Keratinocyte (primary cell): ENCODE measurements around the gene F12.

Experiments used
- EZH2 ChIP-seq: IDR thresholded peaks from one replicate; pipeline ENCODE4 v1.6.1; 2012; ENCODE audit warnings: inconsistent platforms, mild to moderate bottlenecking, low read length, moderate library complexity
- TF ChIP-seq, protein P1 (sequence below), 3 experiments: IDR thresholded peaks in 1 of 3; conservative IDR thresholded peaks in 1 of 3; optimal IDR thresholded peaks in 1 of 3; 2 replicates in 2 of 3; 3 replicates in 1 of 3; pipeline versions ENCODE3 to v1.5.1; 2011; ENCODE audit warnings: low read length in 3 of 3, mild to moderate bottlenecking in 3 of 3, moderate library complexity in 2 of 3, control low read depth in 1 of 3, inconsistent platforms in 1 of 3; ENCODE audit not compliant: insufficient read depth in 2 of 3; ENCODE audit errors: extremely low read depth in 1 of 3

DNA sequence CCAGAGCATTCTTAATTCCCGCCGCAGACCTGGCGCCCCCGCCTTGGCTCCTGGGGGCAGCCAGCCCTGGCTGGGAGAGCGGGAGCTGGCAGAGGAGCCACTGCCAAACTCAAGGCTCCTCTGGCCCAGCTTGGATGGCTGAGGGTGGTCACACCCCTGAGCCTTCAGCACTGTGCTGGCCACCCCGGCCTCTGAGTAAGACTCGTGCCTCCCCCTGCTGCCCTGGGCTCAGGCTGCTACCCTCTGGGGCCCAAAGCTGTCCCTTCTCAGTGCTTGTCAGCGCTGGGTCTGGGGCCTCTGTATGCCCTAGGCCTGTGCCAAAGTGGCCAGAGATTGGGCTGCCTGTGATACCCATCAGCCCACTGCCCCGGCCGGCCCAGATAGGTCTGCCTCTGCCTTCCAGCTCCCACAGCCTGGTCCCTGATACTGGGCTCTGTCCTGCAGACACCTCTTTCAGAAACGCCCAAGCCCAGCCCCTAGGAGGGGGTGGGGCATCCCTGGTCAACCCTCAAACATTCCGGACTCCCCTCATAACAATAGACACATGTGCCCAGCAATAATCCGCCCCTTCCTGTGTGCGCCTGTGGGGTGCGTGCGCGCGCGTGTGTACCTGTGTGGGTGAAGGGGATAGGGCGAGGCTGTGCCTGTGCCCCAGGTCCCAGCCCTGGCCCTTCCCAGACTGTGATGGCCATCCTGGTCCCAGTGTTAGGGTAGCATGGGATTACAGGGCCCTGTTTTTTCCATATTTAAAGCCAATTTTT, 32.9 kb upstream of the F12 start:
- TF ChIP-seq, protein P1, sequence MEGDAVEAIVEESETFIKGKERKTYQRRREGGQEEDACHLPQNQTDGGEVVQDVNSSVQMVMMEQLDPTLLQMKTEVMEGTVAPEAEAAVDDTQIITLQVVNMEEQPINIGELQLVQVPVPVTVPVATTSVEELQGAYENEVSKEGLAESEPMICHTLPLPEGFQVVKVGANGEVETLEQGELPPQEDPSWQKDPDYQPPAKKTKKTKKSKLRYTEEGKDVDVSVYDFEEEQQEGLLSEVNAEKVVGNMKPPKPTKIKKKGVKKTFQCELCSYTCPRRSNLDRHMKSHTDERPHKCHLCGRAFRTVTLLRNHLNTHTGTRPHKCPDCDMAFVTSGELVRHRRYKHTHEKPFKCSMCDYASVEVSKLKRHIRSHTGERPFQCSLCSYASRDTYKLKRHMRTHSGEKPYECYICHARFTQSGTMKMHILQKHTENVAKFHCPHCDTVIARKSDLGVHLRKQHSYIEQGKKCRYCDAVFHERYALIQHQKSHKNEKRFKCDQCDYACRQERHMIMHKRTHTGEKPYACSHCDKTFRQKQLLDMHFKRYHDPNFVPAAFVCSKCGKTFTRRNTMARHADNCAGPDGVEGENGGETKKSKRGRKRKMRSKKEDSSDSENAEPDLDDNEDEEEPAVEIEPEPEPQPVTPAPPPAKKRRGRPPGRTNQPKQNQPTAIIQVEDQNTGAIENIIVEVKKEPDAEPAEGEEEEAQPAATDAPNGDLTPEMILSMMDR (optimal IDR thresholded peaks at IDR 0.05 in 1 of 3, IDR thresholded peaks at IDR 0.05 in 1 of 3, conservative IDR thresholded peaks at IDR 0.05 in 1 of 3; ENCODE audit: extremely low read depth in 1 of 3, insufficient read depth in 2 of 3, low read length in 3 of 3): no peak
- TF ChIP-seq EZH2: no peak
